ENCODE results near the gene TRAF5.

DNA sequence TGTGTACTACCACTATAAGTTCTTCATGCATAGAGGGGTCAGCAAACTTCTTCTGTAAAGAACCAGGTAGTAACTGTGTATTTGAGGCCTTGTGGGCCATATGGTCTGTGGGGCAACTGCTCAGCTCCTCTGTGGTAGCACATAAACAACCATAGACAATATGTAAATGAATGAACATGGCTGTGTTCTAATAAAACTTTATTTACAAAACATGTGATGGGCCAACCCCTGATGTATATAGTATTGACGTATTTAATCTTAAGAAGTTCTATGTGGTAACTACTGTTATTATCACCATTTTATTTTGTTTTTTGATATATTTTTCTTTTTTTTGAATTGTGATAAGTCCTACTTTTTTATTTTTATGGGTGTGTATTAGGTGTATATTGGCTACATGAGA, 15.4 kb downstream of the TRAF5 start:
- TF ChIP-seq, protein P1, sequence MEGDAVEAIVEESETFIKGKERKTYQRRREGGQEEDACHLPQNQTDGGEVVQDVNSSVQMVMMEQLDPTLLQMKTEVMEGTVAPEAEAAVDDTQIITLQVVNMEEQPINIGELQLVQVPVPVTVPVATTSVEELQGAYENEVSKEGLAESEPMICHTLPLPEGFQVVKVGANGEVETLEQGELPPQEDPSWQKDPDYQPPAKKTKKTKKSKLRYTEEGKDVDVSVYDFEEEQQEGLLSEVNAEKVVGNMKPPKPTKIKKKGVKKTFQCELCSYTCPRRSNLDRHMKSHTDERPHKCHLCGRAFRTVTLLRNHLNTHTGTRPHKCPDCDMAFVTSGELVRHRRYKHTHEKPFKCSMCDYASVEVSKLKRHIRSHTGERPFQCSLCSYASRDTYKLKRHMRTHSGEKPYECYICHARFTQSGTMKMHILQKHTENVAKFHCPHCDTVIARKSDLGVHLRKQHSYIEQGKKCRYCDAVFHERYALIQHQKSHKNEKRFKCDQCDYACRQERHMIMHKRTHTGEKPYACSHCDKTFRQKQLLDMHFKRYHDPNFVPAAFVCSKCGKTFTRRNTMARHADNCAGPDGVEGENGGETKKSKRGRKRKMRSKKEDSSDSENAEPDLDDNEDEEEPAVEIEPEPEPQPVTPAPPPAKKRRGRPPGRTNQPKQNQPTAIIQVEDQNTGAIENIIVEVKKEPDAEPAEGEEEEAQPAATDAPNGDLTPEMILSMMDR (conservative IDR thresholded peaks at IDR 0.05; ENCODE audit: low read length): no peak
- no peak for TF ChIP-seq EZH2phosphoT487 (IDR thresholded peaks at IDR 0.05; ENCODE audit: borderline replicate concordance)
